HG03045 (cell line): ENCODE measurements around the gene FANK1.
A peak's percentile ranks its signal among the peaks of the same experiment; 100 is the strongest.
"Not testable (repeated sequence)": the region's sequence is repeated elsewhere in the genome, so short reads cannot be mapped to it uniquely, and the experiment has no call there.

Experiments used
- ATAC-seq: cut with Tn5 transposase; IDR thresholded peaks from one replicate; pipeline ENCODE4 v1.9.1; 2021; ENCODE audit warnings: mild to moderate bottlenecking, moderate library complexity; ENCODE audit not compliant: unreplicated experiment

The FANK1 gene

GRCh38 chr10:126016156-126016805 lies 119.9 kb downstream of the FANK1 start:
- ATAC-seq = no peak

- ATAC-seq = no peak
Measured at GRCh38 chr10:126016882-126017281, 120.5 kb downstream of the FANK1 start.

DNA sequence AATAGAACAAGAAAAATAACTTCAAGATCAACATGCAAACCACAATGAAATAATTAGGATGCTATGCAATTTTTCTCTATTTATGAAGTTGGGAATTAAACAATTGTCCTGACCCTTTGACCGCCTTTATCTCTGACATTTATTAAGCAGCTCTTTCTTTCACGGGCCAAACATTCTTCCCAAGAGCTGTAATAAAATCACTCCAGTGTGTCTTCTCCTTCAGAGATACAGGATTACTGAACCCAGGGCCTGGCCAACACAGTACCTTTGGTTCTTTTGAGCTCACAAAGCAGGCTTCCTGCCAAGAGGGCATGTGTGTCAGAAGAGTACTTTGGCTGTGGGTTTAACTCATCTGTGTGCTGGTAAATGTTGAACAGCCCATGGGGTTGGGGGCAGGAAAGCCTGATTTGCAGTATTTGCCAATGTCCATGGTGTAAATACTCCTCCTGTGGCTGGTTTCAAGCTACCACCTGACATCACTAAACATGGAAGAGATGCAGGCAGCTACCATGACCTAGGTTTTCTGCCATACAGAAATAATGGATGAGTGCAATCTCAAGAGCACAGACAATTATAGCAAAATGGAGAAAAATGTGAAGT lies 121.7 kb downstream of the FANK1 start:
- no peak for ATAC-seq

DNA sequence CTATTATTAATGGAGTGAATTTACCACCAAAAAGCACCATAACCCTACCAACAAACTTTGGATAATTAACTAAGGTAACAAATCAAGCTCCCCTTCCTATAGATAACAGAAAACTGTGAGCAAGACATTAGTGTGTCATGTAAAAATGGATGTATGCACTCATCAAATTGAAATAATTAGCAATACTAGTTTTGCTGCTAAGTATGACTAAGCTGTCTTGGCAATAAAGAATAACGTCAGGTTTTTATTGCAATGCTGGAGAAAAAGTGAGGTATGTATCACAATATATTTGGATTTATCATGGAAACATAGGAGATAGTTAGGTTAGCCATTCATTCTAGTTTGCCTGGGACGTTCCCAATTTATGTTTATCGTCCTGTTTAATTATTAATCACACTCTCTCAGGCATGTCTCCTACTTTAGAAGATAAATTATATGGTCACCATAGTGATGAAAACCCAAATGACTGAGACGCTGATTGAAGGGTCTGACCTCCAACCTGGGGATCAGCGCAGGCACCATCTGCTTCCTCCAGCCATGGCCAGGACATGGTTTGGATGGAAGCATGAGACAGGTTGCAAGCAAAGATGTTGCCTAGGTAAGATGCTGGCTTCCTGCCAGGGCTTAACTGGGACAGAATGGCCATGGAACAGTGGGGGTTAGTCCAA lies 125.6 kb downstream of the FANK1 start:
- ATAC-seq = no peak

DNA sequence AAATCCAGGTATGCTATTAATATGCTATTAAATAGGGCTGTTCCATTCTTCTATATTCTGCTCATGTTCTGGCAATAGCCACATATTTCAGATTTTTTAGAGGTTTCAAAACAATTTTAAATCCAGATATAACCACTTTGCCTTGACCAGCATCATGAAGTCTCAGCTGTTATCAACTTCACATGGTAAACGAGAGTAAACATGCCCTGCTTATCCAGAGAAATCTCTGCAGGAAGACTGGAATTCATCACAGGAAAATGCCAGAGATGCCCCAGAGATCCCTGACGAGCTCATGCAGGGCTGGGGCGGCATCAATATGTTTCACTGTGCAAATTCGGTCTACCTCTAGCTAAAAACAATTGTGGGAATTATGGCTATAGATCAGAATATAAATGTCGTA lies 126.5 kb downstream of the FANK1 start:
- ATAC-seq = no peak

DNA sequence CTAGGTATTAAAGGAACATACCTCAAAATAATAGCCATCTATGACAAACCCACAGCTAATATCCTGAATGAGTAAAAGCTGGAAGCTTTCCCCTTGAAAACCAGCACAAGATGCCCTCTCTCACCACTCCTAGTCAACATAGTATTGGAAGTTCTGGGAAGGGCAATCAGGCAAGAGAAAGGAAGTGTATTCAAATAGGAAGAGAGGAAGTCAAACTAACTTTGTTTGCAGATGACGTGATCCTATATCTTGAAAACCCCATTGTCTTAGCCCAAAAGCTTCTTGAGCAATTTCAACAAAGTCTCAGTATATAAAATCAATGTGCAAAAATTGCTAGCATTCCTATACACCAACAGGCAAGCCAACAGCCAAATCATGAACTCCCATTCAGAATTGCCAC lies 131.3 kb downstream of the FANK1 start:
- ATAC-seq = no peak

DNA sequence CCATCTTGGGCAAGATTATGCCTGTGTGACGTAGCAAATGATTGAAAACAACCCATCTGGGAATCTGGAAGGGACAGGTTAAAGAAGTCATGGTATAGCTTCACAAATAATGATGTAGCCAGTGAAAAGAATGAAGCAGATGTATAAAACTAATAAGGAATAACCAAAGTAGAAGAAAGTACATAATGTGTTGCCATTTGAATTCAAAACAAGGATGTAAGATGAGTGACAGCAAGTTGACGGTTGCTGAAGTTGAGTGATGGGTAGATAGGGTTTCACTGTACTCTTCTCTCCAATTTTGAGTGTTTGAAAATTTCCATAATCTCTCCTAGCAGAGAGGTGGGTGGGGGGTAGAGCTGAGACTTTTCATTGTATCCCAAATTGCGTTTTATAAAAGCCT lies 133.6 kb downstream of the FANK1 start:
- no peak for ATAC-seq

- ATAC-seq = no peak
Measured at GRCh38 chr10:126034586-126034985, 138.2 kb downstream of the FANK1 start.

DNA sequence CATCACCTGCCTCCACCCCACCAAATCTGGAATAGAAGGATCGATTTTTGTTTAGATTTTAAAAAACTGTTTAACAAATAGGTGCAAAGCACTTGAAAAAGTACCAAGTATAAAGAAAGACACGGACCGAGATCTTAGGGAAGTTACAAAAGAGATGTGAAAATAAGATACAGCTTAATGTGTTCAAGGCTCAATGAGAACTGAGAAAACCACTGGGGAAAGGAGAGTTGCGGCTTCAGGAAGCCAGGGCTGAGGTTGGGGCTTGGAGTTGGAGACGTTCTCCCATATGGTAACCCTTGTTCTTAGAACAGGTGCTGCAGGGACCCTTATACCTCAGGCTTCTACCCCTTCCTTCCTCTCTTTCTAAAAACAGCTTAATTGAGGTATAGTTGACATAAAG lies 140.2 kb downstream of the FANK1 start:
- no peak for ATAC-seq

DNA sequence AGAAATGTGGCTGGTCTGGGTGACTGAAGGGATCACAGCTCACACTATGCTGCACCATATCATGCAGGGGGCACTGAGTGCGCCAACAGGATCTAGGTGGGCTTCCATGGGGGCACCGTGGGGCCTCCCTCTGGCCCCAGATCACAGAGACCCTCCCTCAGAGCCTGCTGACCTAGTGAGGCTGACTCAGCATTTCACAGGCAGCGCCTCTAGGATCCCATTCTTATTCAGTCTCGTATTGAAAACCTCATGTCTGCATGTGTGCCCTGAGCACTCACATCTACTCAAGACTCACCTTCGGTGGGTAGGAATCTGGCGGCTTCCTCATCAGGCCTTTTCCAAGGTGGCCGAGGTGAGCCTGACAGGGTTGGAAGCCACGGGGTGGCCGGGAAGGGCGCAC lies 141.6 kb downstream of the FANK1 start:
- no peak for ATAC-seq

GRCh38 chr10:126041117-126041516 lies 144.8 kb downstream of the FANK1 start:
- no peak for ATAC-seq

GRCh38 chr10:126041804-126042231 lies 145.5 kb downstream of the FANK1 start:
- peak; percentile 99 for ATAC-seq

- ATAC-seq = peak; percentile 2
Measured at GRCh38 chr10:126042354-126042753, 146.0 kb downstream of the FANK1 start.

DNA sequence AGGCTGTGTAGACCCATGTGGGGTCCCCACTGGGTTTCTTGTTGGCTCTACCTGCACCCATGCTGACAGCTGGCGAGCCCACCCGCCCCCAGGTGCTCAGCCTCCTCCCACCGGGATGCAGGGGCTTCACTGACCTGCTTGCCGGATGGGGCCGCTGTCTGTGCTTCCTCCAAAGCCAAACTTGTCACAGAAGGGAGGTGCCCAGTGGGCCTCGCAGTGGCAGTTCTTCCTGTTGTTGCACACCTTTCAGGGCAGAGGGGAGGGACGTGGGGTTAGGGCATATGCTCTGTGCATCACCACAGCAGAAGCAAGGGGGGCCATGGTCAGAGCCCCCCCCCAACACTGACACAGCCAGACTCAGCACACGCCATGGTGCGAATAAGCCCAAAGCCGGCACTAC lies 146.5 kb downstream of the FANK1 start:
- ATAC-seq = no peak

- no peak for ATAC-seq
Measured at GRCh38 chr10:126043389-126043788, 147.0 kb downstream of the FANK1 start.

GRCh38 chr10:126045861-126046260 lies 149.5 kb downstream of the FANK1 start:
- ATAC-seq = no peak

GRCh38 chr10:126046831-126047230 lies 150.5 kb downstream of the FANK1 start:
- no peak for ATAC-seq

DNA sequence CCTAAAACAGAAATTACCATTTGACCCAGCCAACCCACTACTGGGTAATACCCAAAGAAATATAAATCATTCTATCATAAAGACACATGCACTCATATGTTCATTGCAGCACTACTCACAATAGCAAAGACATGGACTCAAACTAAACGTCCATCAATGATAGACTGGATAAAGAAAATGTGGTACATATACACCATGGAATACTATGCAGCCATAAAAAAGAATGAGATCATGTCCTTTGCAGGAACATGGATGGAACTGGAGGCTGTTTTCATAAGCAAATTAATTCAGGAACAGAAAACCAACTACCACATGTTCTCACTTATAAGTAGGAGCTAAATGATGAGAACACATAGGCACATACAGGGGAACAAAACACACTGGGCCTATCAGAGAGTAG lies 151.4 kb downstream of the FANK1 start:
- ATAC-seq = not testable (repeated sequence)

- ATAC-seq = no peak
Measured at GRCh38 chr10:126049759-126050700, 153.7 kb downstream of the FANK1 start.

DNA sequence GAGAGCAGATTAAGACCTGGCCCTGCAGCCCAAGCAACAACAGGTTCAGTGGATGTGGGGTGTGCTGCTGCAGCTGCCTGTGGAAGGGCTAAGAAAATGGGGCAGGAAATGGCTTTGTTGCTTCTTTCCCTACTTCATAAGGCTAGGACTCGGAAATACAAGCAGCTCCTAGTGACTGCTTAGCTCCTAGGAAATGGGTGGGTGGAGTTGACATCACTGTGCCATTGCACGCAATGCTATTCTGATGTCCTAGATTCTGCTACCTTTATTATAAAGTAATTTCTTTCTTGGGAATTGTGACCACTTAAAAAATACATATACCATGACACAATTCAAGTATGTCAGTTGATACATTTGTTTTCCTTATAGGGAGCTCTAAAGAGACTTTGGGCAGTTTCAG lies 155.8 kb downstream of the FANK1 start:
- ATAC-seq = no peak

DNA sequence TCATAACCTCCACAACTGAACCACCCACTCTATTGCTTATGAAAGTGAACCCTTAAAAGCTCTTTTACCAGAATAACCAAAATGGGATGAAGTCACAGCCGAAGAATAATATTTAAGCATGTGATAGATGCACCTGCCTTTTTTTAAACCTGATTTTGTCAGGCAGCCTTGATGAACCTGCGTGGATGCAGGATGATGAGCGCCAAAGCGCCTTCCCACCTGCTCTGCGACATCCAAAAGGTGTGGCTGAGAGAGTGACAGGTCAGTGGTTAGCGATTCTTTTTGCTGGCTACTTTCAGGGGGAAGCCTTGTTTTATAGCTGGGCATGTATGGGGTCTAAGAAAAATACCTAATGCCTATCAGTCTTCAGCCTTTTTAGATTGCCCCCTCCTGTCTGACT lies 157.8 kb downstream of the FANK1 start:
- ATAC-seq = no peak
